Keratinocyte (primary cell): ENCODE measurements around the gene DSTN. TPM values are rescaled to one million over a fixed set of nuclear protein-coding genes. Genes with fewer than 3 reads are reported as not detected.

Experiments used
- DNase-seq: peaks from one replicate; pipeline ENCODE4 v3.0.0-alpha.2; 2011; ENCODE audit warnings: low read depth, missing footprints, low spot score
- FAIRE-seq: peaks from 2 replicates; lab custom pipeline; 2011; peaks lifted over from hg19 to GRCh38; lab: Jason Lieb, UNC
- H2AFZ ChIP-seq: 2 replicates; pipeline ENCODE4 v1.6.0; 2012; ENCODE audit warnings: low read length, control low read depth, inconsistent platforms; ENCODE audit not compliant: control insufficient read depth
- H3K27ac ChIP-seq: 2 replicates; pipeline ENCODE4 v1.5.1; 2011; ENCODE audit warnings: low read length; ENCODE audit not compliant: control insufficient read depth, insufficient read depth
- H3K27me3 ChIP-seq: 3 replicates; pipeline ENCODE4 v1.6.0; 2011; ENCODE audit warnings: low read length; ENCODE audit not compliant: control insufficient read depth, insufficient read depth; ENCODE audit errors: extremely low read depth
- H3K36me3 ChIP-seq, 2 experiments: 2 replicates in 1 of 2; 3 replicates in 1 of 2; pipeline ENCODE4 v1.5.1; 2011; ENCODE audit warnings: low read length in 2 of 2, mild to moderate bottlenecking in 1 of 2; ENCODE audit not compliant: control insufficient read depth in 2 of 2, insufficient read depth in 2 of 2; ENCODE audit errors: extremely low read depth in 1 of 2
- H3K4me1 ChIP-seq: 3 replicates; pipeline ENCODE4 v1.5.1; 2011; ENCODE audit warnings: low read length; ENCODE audit not compliant: control insufficient read depth, insufficient read depth; ENCODE audit errors: extremely low read depth
- H3K4me2 ChIP-seq: 3 replicates; pipeline ENCODE4 v1.6.0; 2011; ENCODE audit warnings: low read depth, low read length; ENCODE audit not compliant: control insufficient read depth, insufficient read depth; ENCODE audit errors: extremely low read depth
- H3K4me3 ChIP-seq, 3 experiments: fragments of 200-600 bp in 1 of 3; sonication (generic) in 1 of 3; 2 replicates in 2 of 3; 3 replicates in 1 of 3; pipeline ENCODE4 v1.5.1; 2011 to 2016; ENCODE audit warnings: low read length in 3 of 3, mild to moderate bottlenecking in 3 of 3, control low read depth in 2 of 3, inconsistent platforms in 1 of 3, low read depth in 1 of 3, mixed read lengths in 1 of 3, mixed run types in 1 of 3, moderate library complexity in 1 of 3; ENCODE audit not compliant: control insufficient read depth in 2 of 3, insufficient read depth in 2 of 3; ENCODE audit errors: extremely low read depth in 1 of 3
- H3K79me2 ChIP-seq: 2 replicates; pipeline ENCODE4 v1.6.0; 2012; ENCODE audit warnings: low read length; ENCODE audit not compliant: control insufficient read depth, insufficient read depth
- H3K9ac ChIP-seq: 3 replicates; pipeline ENCODE4 v1.6.0; 2011; ENCODE audit warnings: low read length; ENCODE audit not compliant: control insufficient read depth, insufficient read depth; ENCODE audit errors: extremely low read depth
- H3K9me1 ChIP-seq: 3 replicates; pipeline ENCODE4 v1.6.0; 2011; ENCODE audit warnings: low read length; ENCODE audit not compliant: control insufficient read depth, insufficient read depth; ENCODE audit errors: extremely low read depth
- H3K9me3 ChIP-seq: 2 replicates; pipeline ENCODE4 v1.5.1; 2012; ENCODE audit warnings: low read depth, low read length; ENCODE audit not compliant: control insufficient read depth
- H4K20me1 ChIP-seq: 3 replicates; pipeline ENCODE4 v1.6.0; 2011; ENCODE audit warnings: low read length; ENCODE audit not compliant: control insufficient read depth, insufficient read depth; ENCODE audit errors: extremely low read depth
- CTCF ChIP-seq, 3 experiments: IDR thresholded peaks in 1 of 3; conservative IDR thresholded peaks in 1 of 3; optimal IDR thresholded peaks in 1 of 3; 2 replicates in 2 of 3; 3 replicates in 1 of 3; pipeline versions ENCODE3 to v1.5.1; 2011; ENCODE audit warnings: low read length in 3 of 3, mild to moderate bottlenecking in 3 of 3, moderate library complexity in 2 of 3, control low read depth in 1 of 3, inconsistent platforms in 1 of 3; ENCODE audit not compliant: insufficient read depth in 2 of 3; ENCODE audit errors: extremely low read depth in 1 of 3
- EZH2 ChIP-seq: IDR thresholded peaks from one replicate; pipeline ENCODE4 v1.6.1; 2012; ENCODE audit warnings: inconsistent platforms, mild to moderate bottlenecking, low read length, moderate library complexity
- dilution Hi-C: fragments of 300-500 bp; cut with MboI; formaldehyde crosslinking; loops from one replicate; pipeline ENCODE4 v1.7.0; 2020; ENCODE audit warnings: low sequenced_read_pairs; ENCODE audit not compliant: extremely low pct_ligation_motif_present
- polyA plus RNA-seq, 5 experiments: library from polyadenylated mRNA; depleted of rRNA in 3 of 5; stranded (reverse) in 3 of 5; stranded (forward) in 1 of 5; unstranded in 1 of 5; fragments of >200 nt; gene quantifications; 1 replicate in 1 of 5; 2 replicates in 3 of 5; 3 replicates in 1 of 5; pipeline versions ENCODE4 v1.2.1 to v1.2.3, GENCODE V29; 2011 to 2012; ENCODE audit warnings: missing spikeins in 2 of 5, low read depth in 1 of 5, low replicate concordance in 1 of 5

DSTN gene
- polyA plus RNA-seq, 1 donor (not counting 4 experiments of a cell fraction or from before 2014, with no cell fraction given), result 288 TPM

GRCh38 chr20:17655286-17655651 is 85.4 kb downstream of the DSTN start:
- Histone ChIP-seq H3K79me2 (peaks cover 52% of the 10 kb centered on the region), H3K4me1 (peaks cover 2% of the 10 kb centered on the region)

GRCh38 chr20:17655865-17656479 is 86.1 kb downstream of the DSTN start:
- DNase-seq (no peak), FAIRE-seq (no peak)
- Histone ChIP-seq H3K4me3 (no peak overlapping the region), H3K4me1 (peaks cover 2% of the 10 kb centered on the region), H3K4me2 (no peak overlapping the region), H3K79me2 (peaks cover 55% of the 10 kb centered on the region), H3K9ac (no peak overlapping the region), H3K27me3 (no peaks in the 10 kb centered on the region), H3K27ac (no peak overlapping the region), H4K20me1 (peaks cover 9% of the 10 kb centered on the region), H3K36me3 (peaks cover 31 to 32% of the 10 kb centered on the region in 2 experiments), H3K9me3 (no peaks in the 10 kb centered on the region), H2AFZ (no peak overlapping the region), H3K9me1 (peaks cover 2% of the 10 kb centered on the region)
- no peak for TF ChIP-seq EZH2
- dilution Hi-C loops, result no loop called here

More at GRCh38 chr20:17655286-17655651, 85.4 kb downstream of the DSTN start:
- no peaks in the 10 kb centered on the region for H3K9me3 ChIP-seq
- DNase-seq, result no peak
- H3K27me3 ChIP-seq, result no peaks in the 10 kb centered on the region
- no peak overlapping the region for H3K9ac ChIP-seq
- peaks cover 2% of the 10 kb centered on the region for H3K9me1 ChIP-seq
- H3K36me3 ChIP-seq, result peaks cover 30 to 33% of the 10 kb centered on the region in 2 experiments
- peaks cover 9% of the 10 kb centered on the region for H4K20me1 ChIP-seq
- no peak overlapping the region for H3K27ac ChIP-seq
- dilution Hi-C loops, result no loop called here
- H3K4me2 ChIP-seq, result no peak overlapping the region
- no peak for TF ChIP-seq CTCF (optimal IDR thresholded peaks at IDR 0.05 in 1 of 3, IDR thresholded peaks at IDR 0.05 in 1 of 3, conservative IDR thresholded peaks at IDR 0.05 in 1 of 3; ENCODE audit: extremely low read depth in 1 of 3, insufficient read depth in 2 of 3, low read length in 3 of 3)
- TF ChIP-seq EZH2, result no peak
- FAIRE-seq, result no peak
- H3K4me3 ChIP-seq, result no peak overlapping the region
- H2AFZ ChIP-seq, result no peak overlapping the region
